HepG2 (cell line): ENCODE results near the gene USP1. TPM values are rescaled to one million over a fixed set of nuclear protein-coding genes. Genes with fewer than 3 reads are reported as not detected.
A peak's percentile ranks its signal among the peaks of the same experiment; 100 is the strongest.

ENCODE experiments used
- FUBP1 ChIP-seq: sonication (generic); formaldehyde crosslinking; IDR thresholded peaks from 2 replicates; pipeline ENCODE4 v1.5.1; 2020; ENCODE audit warnings: missing genetic modification reagents, mild to moderate bottlenecking, borderline replicate concordance
- HMGXB3 ChIP-seq: sonication (generic); formaldehyde crosslinking; IDR thresholded peaks from 2 replicates; pipeline ENCODE4 v1.4.0; 2020; ENCODE audit warnings: missing genetic modification reagents, borderline replicate concordance
- MTERF4 ChIP-seq: sonication (generic); formaldehyde crosslinking; IDR thresholded peaks from 2 replicates; pipeline ENCODE4 v1.8.0; 2023; ENCODE audit warnings: mild to moderate bottlenecking, missing genetic modification reagents
- TP53 ChIP-seq: sonication (generic); formaldehyde crosslinking; conservative IDR thresholded peaks from 2 replicates; pipeline ENCODE4 v1.4.0; 2020; ENCODE audit warnings: missing genetic modification reagents
- XRCC5 ChIP-seq: fragments of 200-400 bp; formaldehyde crosslinking; optimal IDR thresholded peaks from 2 replicates; pipeline ENCODE3; 2017; ENCODE audit warnings: mild to moderate bottlenecking, low read length
- ZNF18 ChIP-seq: sonication (generic); formaldehyde crosslinking; IDR thresholded peaks from 2 replicates; pipeline ENCODE4 v1.8.0; 2022; ENCODE audit warnings: mild to moderate bottlenecking, missing genetic modification reagents; ENCODE audit not compliant: insufficient replicate concordance
- ZNF740 ChIP-seq: sonication (generic); formaldehyde crosslinking; IDR thresholded peaks from 2 replicates; pipeline ENCODE4 v1.4.0; 2020; ENCODE audit warnings: missing genetic modification reagents
- ZNF850 ChIP-seq: sonication (generic); formaldehyde crosslinking; conservative IDR thresholded peaks from 2 replicates; pipeline ENCODE4 v1.9.0; 2021; ENCODE audit warnings: mild to moderate bottlenecking, missing genetic modification reagents
- ZZZ3 ChIP-seq: sonication (generic); formaldehyde crosslinking; IDR thresholded peaks from 2 replicates; pipeline ENCODE4 v1.4.0; 2020; ENCODE audit warnings: missing genetic modification reagents, mild to moderate bottlenecking, borderline replicate concordance
- polyA plus RNA-seq, 8 experiments: library from polyadenylated mRNA; depleted of rRNA in 3 of 8; stranded (reverse) in 7 of 8; unstranded in 1 of 8; fragments of >200 nt; fragmentation: Illumina TruSeq in 4 of 8; extraction: Trizol in 4 of 8; gene quantifications; 2 replicates each; pipeline versions ENCODE4 v1.2.1 to v1.2.3, GENCODE V29; 2011 to 2016; ENCODE audit warnings: low read depth in 4 of 8, missing spikeins in 1 of 8, mixed read lengths in 1 of 8; ENCODE audit not compliant: insufficient read depth in 1 of 8
- total RNA-seq, 5 experiments: library from RNA; depleted of rRNA; stranded (reverse); fragments of >200 nt; fragmentation: Illumina TruSeq; extraction: Trizol; gene quantifications; 2 replicates each; pipeline ENCODE4 v1.2.3, GENCODE V29; 2016; ENCODE audit warnings: low read depth in 1 of 5
- TF ChIP-seq, protein P1 (sequence below): sonication (generic); formaldehyde crosslinking; IDR thresholded peaks from 2 replicates; pipeline ENCODE4 v1.4.0; 2020; ENCODE audit warnings: missing genetic modification reagents

The USP1 gene
- total and polyA plus RNA-seq, 2 of the 13 experiments (the other 11 are each of a cell fraction or from before 2014, with no cell fraction given), result 9.0 to 64.6 TPM

DNA sequence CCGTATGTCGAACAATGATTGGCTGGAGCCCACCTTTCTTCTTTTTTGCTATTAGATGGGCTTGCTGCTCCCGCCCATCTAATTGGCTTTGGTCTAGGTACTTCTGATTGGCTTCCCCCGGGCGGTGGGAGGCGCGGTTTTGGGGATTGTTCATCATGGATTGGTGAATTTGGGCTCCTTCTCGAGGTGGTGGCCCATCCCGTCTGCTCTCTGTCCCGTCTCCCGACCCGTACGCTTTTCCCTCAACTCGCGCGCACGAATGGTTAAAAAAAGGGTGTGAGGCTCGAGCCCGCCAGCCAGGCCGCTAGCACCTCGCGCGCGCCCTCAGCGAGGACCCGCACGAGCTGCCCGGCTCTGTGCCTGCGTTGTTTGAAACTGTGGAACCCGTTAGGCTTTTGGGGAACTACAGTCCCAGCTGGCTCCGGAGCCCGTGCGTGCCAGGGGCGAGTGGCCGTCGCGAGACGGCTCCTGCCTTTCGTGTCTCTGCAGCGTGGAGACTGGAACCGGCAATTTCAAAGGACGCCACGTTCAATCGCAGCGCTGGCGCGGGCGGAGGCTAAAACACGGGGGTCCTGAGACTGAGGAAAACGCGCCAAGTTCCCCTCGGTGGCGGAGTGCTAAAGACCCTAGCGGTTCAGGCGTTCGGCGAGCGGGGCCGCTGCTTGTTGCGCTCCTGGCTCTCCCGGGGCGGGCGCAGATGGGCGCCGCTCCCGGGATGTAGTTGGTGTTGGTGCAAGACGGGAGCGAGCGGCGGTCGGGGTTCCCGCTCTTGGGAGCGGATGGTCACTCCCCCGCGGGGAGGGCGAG, at the start of gene USP1 (continued):
- TF ChIP-seq ZNF18 (CRISPR knock-in tag) (no peak), ZZZ3 (CRISPR knock-in tag) (peak; percentile 84; the same call in 1 of the 2 replicates), HMGXB3 (CRISPR knock-in tag) (0 out of 2 replicates have a peak, but pooled peaks have one; percentile 61), ZNF740 (CRISPR knock-in tag) (no peak), MTERF4 (no peak; the same call in 1 of the 2 replicates), FUBP1 (CRISPR knock-in tag) (no peak), XRCC5 (peak; percentile 17), ZNF850 (CRISPR knock-in tag) (peak; percentile 81; the same call in 1 of the 2 replicates), TP53 (CRISPR knock-in tag) (no peak; the same call in 1 of the 2 replicates)
- TF ChIP-seq, protein P1, sequence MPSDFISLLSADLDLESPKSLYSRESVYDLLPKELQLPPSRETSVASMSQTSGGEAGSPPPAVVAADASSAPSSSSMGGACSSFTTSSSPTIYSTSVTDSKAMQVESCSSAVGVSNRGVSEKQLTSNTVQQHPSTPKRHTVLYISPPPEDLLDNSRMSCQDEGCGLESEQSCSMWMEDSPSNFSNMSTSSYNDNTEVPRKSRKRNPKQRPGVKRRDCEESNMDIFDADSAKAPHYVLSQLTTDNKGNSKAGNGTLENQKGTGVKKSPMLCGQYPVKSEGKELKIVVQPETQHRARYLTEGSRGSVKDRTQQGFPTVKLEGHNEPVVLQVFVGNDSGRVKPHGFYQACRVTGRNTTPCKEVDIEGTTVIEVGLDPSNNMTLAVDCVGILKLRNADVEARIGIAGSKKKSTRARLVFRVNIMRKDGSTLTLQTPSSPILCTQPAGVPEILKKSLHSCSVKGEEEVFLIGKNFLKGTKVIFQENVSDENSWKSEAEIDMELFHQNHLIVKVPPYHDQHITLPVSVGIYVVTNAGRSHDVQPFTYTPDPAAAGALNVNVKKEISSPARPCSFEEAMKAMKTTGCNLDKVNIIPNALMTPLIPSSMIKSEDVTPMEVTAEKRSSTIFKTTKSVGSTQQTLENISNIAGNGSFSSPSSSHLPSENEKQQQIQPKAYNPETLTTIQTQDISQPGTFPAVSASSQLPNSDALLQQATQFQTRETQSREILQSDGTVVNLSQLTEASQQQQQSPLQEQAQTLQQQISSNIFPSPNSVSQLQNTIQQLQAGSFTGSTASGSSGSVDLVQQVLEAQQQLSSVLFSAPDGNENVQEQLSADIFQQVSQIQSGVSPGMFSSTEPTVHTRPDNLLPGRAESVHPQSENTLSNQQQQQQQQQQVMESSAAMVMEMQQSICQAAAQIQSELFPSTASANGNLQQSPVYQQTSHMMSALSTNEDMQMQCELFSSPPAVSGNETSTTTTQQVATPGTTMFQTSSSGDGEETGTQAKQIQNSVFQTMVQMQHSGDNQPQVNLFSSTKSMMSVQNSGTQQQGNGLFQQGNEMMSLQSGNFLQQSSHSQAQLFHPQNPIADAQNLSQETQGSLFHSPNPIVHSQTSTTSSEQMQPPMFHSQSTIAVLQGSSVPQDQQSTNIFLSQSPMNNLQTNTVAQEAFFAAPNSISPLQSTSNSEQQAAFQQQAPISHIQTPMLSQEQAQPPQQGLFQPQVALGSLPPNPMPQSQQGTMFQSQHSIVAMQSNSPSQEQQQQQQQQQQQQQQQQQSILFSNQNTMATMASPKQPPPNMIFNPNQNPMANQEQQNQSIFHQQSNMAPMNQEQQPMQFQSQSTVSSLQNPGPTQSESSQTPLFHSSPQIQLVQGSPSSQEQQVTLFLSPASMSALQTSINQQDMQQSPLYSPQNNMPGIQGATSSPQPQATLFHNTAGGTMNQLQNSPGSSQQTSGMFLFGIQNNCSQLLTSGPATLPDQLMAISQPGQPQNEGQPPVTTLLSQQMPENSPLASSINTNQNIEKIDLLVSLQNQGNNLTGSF, result no peak
